H7 (cell line): ENCODE measurements around the gene GCNA. TPM values are rescaled to one million over a fixed set of nuclear protein-coding genes. Genes with fewer than 3 reads are reported as not detected.

ENCODE experiments used
- DNase-seq: peaks from one replicate; pipeline ENCODE4 v3.0.0; 2012
- H3K27me3 ChIP-seq: 2 replicates; pipeline ENCODE4 v1.6.0; 2011; ENCODE audit warnings: mild to moderate bottlenecking, low read length; ENCODE audit not compliant: control insufficient read depth, insufficient read depth
- H3K36me3 ChIP-seq: replicated peaks from 2 replicates; pipeline ENCODE4 v1.5.1; 2011; ENCODE audit warnings: low read length; ENCODE audit not compliant: control insufficient read depth, insufficient read depth
- H3K4me3 ChIP-seq: 2 replicates; pipeline ENCODE4 v1.5.1; 2011; ENCODE audit warnings: low read depth, mild to moderate bottlenecking, control low read depth, low read length, moderate library complexity; ENCODE audit not compliant: insufficient read depth
- total RNA-seq: library from RNA; depleted of rRNA; stranded (reverse); fragments of >200 nt; shearing (Covaris generic); gene quantifications from 2 replicates; pipeline ENCODE4 v1.2.3, GENCODE V29; 2014

The GCNA gene
- total RNA-seq, 1 experiment from 2014 or later = 0.55 TPM

GRCh38 chrX:71616672-71617529, 38.7 kb downstream of the GCNA start:
- Histone ChIP-seq H3K4me3 (no peak overlapping the region), H3K27me3 (no peaks in the 10 kb centered on the region), H3K36me3 (no peaks in the 10 kb centered on the region)
- DNase-seq = peak; percentile 63

- DNase-seq = no peak
- H3K4me3 ChIP-seq = no peak overlapping the region
- no peaks in the 10 kb centered on the region for H3K27me3 ChIP-seq
- H3K36me3 ChIP-seq = no peaks in the 10 kb centered on the region
Measured at GRCh38 chrX:71617742-71618141, 39.5 kb downstream of the GCNA start.

- no peaks in the 10 kb centered on the region for H3K36me3 ChIP-seq
- H3K4me3 ChIP-seq = no peak within 1 kb of the TSS
- no peaks in the 10 kb centered on the region for H3K27me3 ChIP-seq
- no peak for DNase-seq
Measured at GRCh38 chrX:71618303-71618721, 40.1 kb downstream of the GCNA start, which contains the start of gene CXCR3. Gene CXCR3 (minus strand): TSS chrX:71618511. CDS start chrX:71618449, 62 bp downstream.

- Histone ChIP-seq H3K27me3 (no peaks in the 10 kb centered on the region), H3K4me3 (no peak overlapping the region), H3K36me3 (no peaks in the 10 kb centered on the region)
- DNase-seq = no peak
Measured at GRCh38 chrX:71618787-71619186, 40.5 kb downstream of the GCNA start.

GRCh38 chrX:71619193-71619592, 41.0 kb downstream of the GCNA start:
- Histone ChIP-seq H3K36me3 (no peaks in the 10 kb centered on the region), H3K4me3 (no peak overlapping the region), H3K27me3 (no peaks in the 10 kb centered on the region)
- DNase-seq = no peak

- no peak overlapping the region for H3K4me3 ChIP-seq
- H3K27me3 ChIP-seq = no peaks in the 10 kb centered on the region
- H3K36me3 ChIP-seq = no peaks in the 10 kb centered on the region
- no peak for DNase-seq
Measured at GRCh38 chrX:71619986-71620385, 41.7 kb downstream of the GCNA start.

GRCh38 chrX:71621603-71622002, 43.4 kb downstream of the GCNA start:
- H3K36me3 ChIP-seq = no peaks in the 10 kb centered on the region
- H3K27me3 ChIP-seq = no peaks in the 10 kb centered on the region
- H3K4me3 ChIP-seq = no peak overlapping the region
- no peak for DNase-seq

- no peak for DNase-seq
- Histone ChIP-seq H3K36me3 (no peaks in the 10 kb centered on the region), H3K27me3 (no peaks in the 10 kb centered on the region), H3K4me3 (no peak overlapping the region)
Measured at GRCh38 chrX:71622032-71622575, 43.9 kb downstream of the GCNA start.

- Histone ChIP-seq H3K27me3 (no peaks in the 10 kb centered on the region), H3K36me3 (no peaks in the 10 kb centered on the region), H3K4me3 (no peak overlapping the region)
- DNase-seq = peak; percentile 83
Measured at GRCh38 chrX:71622576-71623450, 44.6 kb downstream of the GCNA start.

GRCh38 chrX:71623714-71624113, 45.5 kb downstream of the GCNA start:
- Histone ChIP-seq H3K4me3 (no peak overlapping the region), H3K36me3 (no peaks in the 10 kb centered on the region), H3K27me3 (no peaks in the 10 kb centered on the region)
- no peak for DNase-seq

GRCh38 chrX:71625471-71625870, 47.2 kb downstream of the GCNA start:
- Histone ChIP-seq H3K27me3 (no peaks in the 10 kb centered on the region), H3K4me3 (no peak overlapping the region), H3K36me3 (no peaks in the 10 kb centered on the region)
- DNase-seq = no peak

- Histone ChIP-seq H3K36me3 (no peaks in the 10 kb centered on the region), H3K27me3 (no peaks in the 10 kb centered on the region), H3K4me3 (no peak overlapping the region)
- no peak for DNase-seq
Measured at GRCh38 chrX:71626576-71626975, 48.3 kb downstream of the GCNA start.

- no peak for DNase-seq
- Histone ChIP-seq H3K4me3 (no peak overlapping the region), H3K27me3 (no peaks in the 10 kb centered on the region), H3K36me3 (no peaks in the 10 kb centered on the region)
Measured at GRCh38 chrX:71627588-71628404, 49.6 kb downstream of the GCNA start.

GRCh38 chrX:71629467-71629866, 51.2 kb downstream of the GCNA start:
- H3K4me3 ChIP-seq = no peak overlapping the region
- H3K36me3 ChIP-seq = no peaks in the 10 kb centered on the region
- no peak for DNase-seq
- H3K27me3 ChIP-seq = no peaks in the 10 kb centered on the region
